Ascending aorta (tissue), 2 donors: ENCODE results near the gene BAK1. TPM values are rescaled to one million over a fixed set of nuclear protein-coding genes. Genes with fewer than 3 reads are reported as not detected.

Source experiments
- DNase-seq, 2 donors: peaks; one replicate each; pipeline ENCODE4 v3.0.0-alpha.2; 2019; ENCODE audit warnings: low spot score in 2 of 2
- H3K27ac ChIP-seq, 2 donors: fragments of 200-600 bp; sonication (generic); one replicate each; pipeline ENCODE4 v1.5.1; 2016 to 2017; ENCODE audit warnings: mild to moderate bottlenecking in 1 of 2
- H3K27me3 ChIP-seq: fragments of 200-600 bp; sonication (generic); one replicate; pipeline ENCODE4 v1.5.1; 2017
- H3K36me3 ChIP-seq, 2 donors: fragments of 200-600 bp; sonication (generic); one replicate each; pipeline ENCODE4 v1.5.1; 2016
- H3K4me1 ChIP-seq, 2 donors: fragments of 200-600 bp; sonication (generic); one replicate each; pipeline ENCODE4 v1.5.1; 2016 to 2017; ENCODE audit warnings: mild to moderate bottlenecking in 1 of 2
- H3K4me3 ChIP-seq, 2 donors: fragments of 200-600 bp; sonication (generic); one replicate each; pipeline ENCODE4 v1.5.1; 2016 to 2017; ENCODE audit warnings: mild to moderate bottlenecking in 1 of 2
- H3K9me3 ChIP-seq, 2 donors: fragments of 200-600 bp; sonication (generic); one replicate each; pipeline ENCODE4 v1.5.1; 2016
- CTCF ChIP-seq, 3 experiments: fragments of 200-600 bp in 2 of 3; fragments of 450-650 bp in 1 of 3; sonication (generic) in 2 of 3; IDR thresholded peaks; one replicate each; pipeline ENCODE4 v1.5.1; 2016 to 2019; ENCODE audit warnings: antibody characterized with exemption in 3 of 3, mild to moderate bottlenecking in 1 of 3, moderate library complexity in 1 of 3
- intact Hi-C: fragments of 100-400 bp; cut with DNase I; formaldehyde crosslinking; loops from one replicate; pipeline ENCODE4 v1.15.1; 2023
- total RNA-seq: library from RNA; depleted of rRNA; stranded (reverse); fragments of >200 nt; gene quantifications from one replicate; pipeline ENCODE4 v1.1.0, GENCODE V29; 2016

Gene BAK1
- total RNA-seq, 1 donor from 2014 or later, result 8.7 TPM

GRCh38 chr6:33584700-33585402 lies 4.8 kb upstream of the BAK1 start:
- Histone ChIP-seq H3K36me3 (no peaks in the 10 kb centered on the region), H3K4me1 (peaks cover 4 to 7% of the 10 kb centered on the region in 2 donors), H3K4me3 (no peak overlapping the region), H3K9me3 (no peaks in the 10 kb centered on the region), H3K27ac (no peak overlapping the region), H3K27me3 (no peaks in the 10 kb centered on the region)
- no peak for TF ChIP-seq CTCF (IDR thresholded peaks at IDR 0.05)
- intact Hi-C loops, result loop anchor here (1.0 to 5.0 kb wide), 5 partner anchors 48 to 569 kb away; partner anchors contain the start of gene LEMD2
- no peak for DNase-seq

- Histone ChIP-seq H3K9me3 (no peaks in the 10 kb centered on the region), H3K27me3 (no peaks in the 10 kb centered on the region), H3K36me3 (no peaks in the 10 kb centered on the region), H3K27ac (no peak overlapping the region), H3K4me1 (peaks cover 4 to 15% of the 10 kb centered on the region in 2 donors), H3K4me3 (no peak overlapping the region)
- TF ChIP-seq CTCF (IDR thresholded peaks at IDR 0.05), result no peak
- intact Hi-C loops, result loop anchor here (2.0 kb wide), 3 partner anchors 49 to 205 kb away; partner anchors contain the start of gene LEMD2
- DNase-seq, result no peak
These were observed 3.6 kb upstream of the BAK1 start for GRCh38 chr6:33583591-33584155.

- no peak for DNase-seq
- no peak for TF ChIP-seq CTCF (IDR thresholded peaks at IDR 0.05)
- Histone ChIP-seq H3K27me3 (no peaks in the 10 kb centered on the region), H3K9me3 (no peaks in the 10 kb centered on the region), H3K27ac (no peak overlapping the region), H3K36me3 (peaks cover 7 to 15% of the 10 kb centered on the region in 2 donors), H3K4me3 (no peak overlapping the region), H3K4me1 (peaks cover 4 to 17% of the 10 kb centered on the region in 2 donors)
- intact Hi-C loops, result no loop called here
These were observed 1.1 kb upstream of the BAK1 start for GRCh38 chr6:33581186-33581585.

GRCh38 chr6:33578588-33579011 lies 1.5 kb downstream of the BAK1 start:
- no peak for TF ChIP-seq CTCF (IDR thresholded peaks at IDR 0.05)
- no peaks in the 10 kb centered on the region for H3K27me3 ChIP-seq
- no peak for DNase-seq
- intact Hi-C loops, result loop anchor here (10.0 kb wide), 1 partner anchor 164 kb away; the partner anchor contains the start of genes CUTA and PHF1
- H3K9me3 ChIP-seq, result no peaks in the 10 kb centered on the region
- peaks cover 29 to 39% of the 10 kb centered on the region in 2 donors for H3K36me3 ChIP-seq
- peak overlapping the region; percentile 72 to 77 for H3K27ac ChIP-seq
- H3K4me3 ChIP-seq, result peak overlapping the region; percentile 54 to 80
- H3K4me1 ChIP-seq, result peaks cover 4 to 14% of the 10 kb centered on the region in 2 donors

- Histone ChIP-seq H3K36me3 (peaks cover 30 to 41% of the 10 kb centered on the region in 2 donors), H3K9me3 (no peaks in the 10 kb centered on the region), H3K4me1 (peaks cover 4 to 14% of the 10 kb centered on the region in 2 donors), H3K27me3 (no peaks in the 10 kb centered on the region), H3K4me3 (peak overlapping the region in 1 of 2 donors; percentile 80), H3K27ac (peak overlapping the region; percentile 72 to 77)
- intact Hi-C loops, result loop anchor here (10.0 kb wide), 1 partner anchor 163 kb away; the partner anchor contains the start of genes CUTA and PHF1
- no peak for DNase-seq
- TF ChIP-seq CTCF (IDR thresholded peaks at IDR 0.05), result no peak
These were observed 1.9 kb downstream of the BAK1 start for GRCh38 chr6:33578164-33578563.
